Measurements from ENCODE around the gene ULK1. TPM values are rescaled to one million over a fixed set of nuclear protein-coding genes. Genes with fewer than 3 reads are reported as not detected.

The ULK1 gene
- total and polyA plus RNA-seq, 4 donors: 15.4 to 32.8 (median 22.8) TPM

DNA sequence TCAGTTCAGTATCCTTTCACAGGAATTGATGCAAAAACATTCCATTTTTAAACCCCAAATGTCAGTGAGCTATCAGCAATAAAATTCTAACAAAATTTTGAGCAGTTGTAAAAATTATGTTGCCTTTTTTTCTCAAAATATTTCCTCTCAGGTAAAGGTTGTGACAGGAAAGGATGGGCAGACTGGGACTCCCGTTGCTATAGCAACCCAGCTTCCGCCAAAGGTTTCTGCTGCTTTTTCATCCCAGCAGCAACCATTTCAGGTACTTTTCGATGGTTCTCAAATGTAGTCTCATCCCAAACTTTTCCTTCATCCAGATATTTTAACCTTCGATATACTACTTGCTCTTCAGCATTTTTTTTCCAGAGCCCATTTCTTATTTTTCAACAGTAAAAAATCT, 69.0 kb downstream of the ULK1 start:
- ATAC-seq (ENCODE audit: insufficient read depth, low FRiP score) (no peak), DNase-seq (no peak)
- Histone ChIP-seq H3K27me3 (ENCODE audit: control insufficient read depth in 3 of 3, insufficient read depth in 3 of 3, low read length in 2 of 3) (no peaks in the 10 kb centered on the region), H3K9ac (ENCODE audit: insufficient read depth in 1 of 2, low read length in 2 of 2) (no peak overlapping the region), H3K4me1 (ENCODE audit: control insufficient read depth in 5 of 5, insufficient read depth in 5 of 5, low read length in 5 of 5) (peaks cover 0 to 6% (median 0%) of the 10 kb centered on the region in 5 donors), H3K9me3 (ENCODE audit: control insufficient read depth in 4 of 4, insufficient read depth in 3 of 4, low read length in 3 of 4) (no peaks in the 10 kb centered on the region), H3K4me3 (no peak overlapping the region), H3K36me3 (ENCODE audit: control insufficient read depth in 4 of 4, insufficient read depth in 4 of 4, low read length in 4 of 4) (peaks cover 0 to 12% (median 6%) of the 10 kb centered on the region in 4 donors), H3K27ac (ENCODE audit: low read depth in 1 of 2, low read length in 1 of 2) (no peak overlapping the region)
- 81 to 82% methylated on average over 4 of the region's 4 CpGs for WGBS, 2 donors
- TF ChIP-seq, protein P1, sequence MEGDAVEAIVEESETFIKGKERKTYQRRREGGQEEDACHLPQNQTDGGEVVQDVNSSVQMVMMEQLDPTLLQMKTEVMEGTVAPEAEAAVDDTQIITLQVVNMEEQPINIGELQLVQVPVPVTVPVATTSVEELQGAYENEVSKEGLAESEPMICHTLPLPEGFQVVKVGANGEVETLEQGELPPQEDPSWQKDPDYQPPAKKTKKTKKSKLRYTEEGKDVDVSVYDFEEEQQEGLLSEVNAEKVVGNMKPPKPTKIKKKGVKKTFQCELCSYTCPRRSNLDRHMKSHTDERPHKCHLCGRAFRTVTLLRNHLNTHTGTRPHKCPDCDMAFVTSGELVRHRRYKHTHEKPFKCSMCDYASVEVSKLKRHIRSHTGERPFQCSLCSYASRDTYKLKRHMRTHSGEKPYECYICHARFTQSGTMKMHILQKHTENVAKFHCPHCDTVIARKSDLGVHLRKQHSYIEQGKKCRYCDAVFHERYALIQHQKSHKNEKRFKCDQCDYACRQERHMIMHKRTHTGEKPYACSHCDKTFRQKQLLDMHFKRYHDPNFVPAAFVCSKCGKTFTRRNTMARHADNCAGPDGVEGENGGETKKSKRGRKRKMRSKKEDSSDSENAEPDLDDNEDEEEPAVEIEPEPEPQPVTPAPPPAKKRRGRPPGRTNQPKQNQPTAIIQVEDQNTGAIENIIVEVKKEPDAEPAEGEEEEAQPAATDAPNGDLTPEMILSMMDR (IDR thresholded peaks at IDR 0.05; ENCODE audit: control extremely low read depth, extremely low read depth): no peak

DNA sequence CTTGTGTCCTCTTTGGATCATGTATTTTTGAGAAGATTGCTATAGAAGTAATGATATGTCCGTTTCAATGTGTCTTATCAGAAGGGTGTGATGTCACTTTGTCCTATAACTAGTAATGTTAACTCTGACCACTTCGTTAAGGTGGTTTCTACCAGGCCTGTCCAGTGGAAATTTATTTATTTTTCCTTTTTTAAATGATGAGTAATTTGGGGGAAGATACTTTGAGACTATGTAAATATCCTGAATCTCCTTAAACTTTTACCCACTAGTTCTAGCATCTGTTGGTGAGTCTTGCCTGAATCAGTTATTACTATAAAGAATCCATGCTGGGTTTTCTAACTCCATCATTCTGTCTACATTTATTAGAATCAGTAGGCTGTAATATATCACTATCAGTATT, 70.7 kb downstream of the ULK1 start:
- TF ChIP-seq, protein P1 (IDR thresholded peaks at IDR 0.05; ENCODE audit: control extremely low read depth, extremely low read depth): no peak
- Histone ChIP-seq H3K27ac (ENCODE audit: low read depth in 1 of 2, low read length in 1 of 2) (no peak overlapping the region), H3K4me3 (no peak overlapping the region), H3K9ac (ENCODE audit: insufficient read depth in 1 of 2, low read length in 2 of 2) (no peak overlapping the region), H3K9me3 (ENCODE audit: control insufficient read depth in 4 of 4, insufficient read depth in 3 of 4, low read length in 3 of 4) (no peaks in the 10 kb centered on the region), H3K36me3 (ENCODE audit: control insufficient read depth in 4 of 4, insufficient read depth in 4 of 4, low read length in 4 of 4) (peaks cover under 1 to 12% (median 6%) of the 10 kb centered on the region in 4 donors), H3K4me1 (ENCODE audit: control insufficient read depth in 5 of 5, insufficient read depth in 5 of 5, low read length in 5 of 5) (peaks cover 0 to 3% (median 0%) of the 10 kb centered on the region in 5 donors), H3K27me3 (ENCODE audit: control insufficient read depth in 3 of 3, insufficient read depth in 3 of 3, low read length in 2 of 3) (no peaks in the 10 kb centered on the region)
- ATAC-seq (ENCODE audit: insufficient read depth, low FRiP score): no peak
- 79 to 92% methylated on average over 2 of the region's 2 CpGs for WGBS, 2 donors
- DNase-seq: no peak

DNA sequence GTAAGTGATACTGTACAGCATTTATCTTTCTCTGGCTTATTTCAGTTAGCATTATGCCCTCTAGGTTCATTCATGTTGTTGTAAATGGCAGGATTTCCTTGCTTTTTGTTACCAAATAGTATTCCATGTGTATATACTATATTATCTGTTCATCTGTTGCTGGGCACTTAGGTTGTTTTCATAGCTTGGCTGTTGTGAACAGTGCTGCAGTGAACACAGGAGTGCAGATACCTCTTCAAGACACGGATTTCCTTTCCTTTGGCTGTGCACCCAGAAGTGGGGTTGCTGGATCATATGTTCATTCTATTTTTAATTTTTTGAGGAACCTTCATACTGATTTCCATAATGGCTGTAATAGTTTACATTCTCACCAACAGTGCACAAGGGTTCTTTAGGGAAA, 76.8 kb downstream of the ULK1 start:
- DNase-seq (no peak), ATAC-seq (ENCODE audit: insufficient read depth, low FRiP score) (no peak)
- Histone ChIP-seq H3K36me3 (ENCODE audit: control insufficient read depth in 4 of 4, insufficient read depth in 4 of 4, low read length in 4 of 4) (peaks cover 0 to 4% (median 2%) of the 10 kb centered on the region in 4 donors), H3K4me1 (ENCODE audit: control insufficient read depth in 5 of 5, insufficient read depth in 5 of 5, low read length in 5 of 5) (peaks cover 0 to 11% (median 0%) of the 10 kb centered on the region in 5 donors), H3K9ac (ENCODE audit: insufficient read depth in 1 of 2, low read length in 2 of 2) (no peak overlapping the region), H3K27ac (ENCODE audit: low read depth in 1 of 2, low read length in 1 of 2) (no peak overlapping the region), H3K4me3 (no peak overlapping the region), H3K27me3 (ENCODE audit: control insufficient read depth in 3 of 3, insufficient read depth in 3 of 3, low read length in 2 of 3) (no peaks in the 10 kb centered on the region), H3K9me3 (ENCODE audit: control insufficient read depth in 4 of 4, insufficient read depth in 3 of 4, low read length in 3 of 4) (no peaks in the 10 kb centered on the region)
- TF ChIP-seq, protein P1 (IDR thresholded peaks at IDR 0.05; ENCODE audit: control extremely low read depth, extremely low read depth): no peak
- 29 to 32% methylated on average over 1 of the region's 1 CpG for WGBS, 2 donors

Small RNA genes lying within 50 kb of the gene (small RNA-seq; reads per million reads assigned to genes)
- gene AC131009.3 (ENCODE audit: low replicate concordance): not detected

Other genes starting within 250 kb of the ULK1 start
- 10 to 100 TPM; 45.3 to 49.9 TPM for gene SFSWAP, start 183.5 kb upstream of the ULK1 start, total RNA-seq
- 10 to 100 TPM; 23.3 to 34.7 TPM for gene SFSWAP, start 183.5 kb upstream of the ULK1 start, polyA plus RNA-seq
- 1 to 10 TPM; 1.7 to 4.6 TPM for gene MMP17, start 66.2 kb upstream of the ULK1 start, total RNA-seq
- 1 to 10 TPM; 3.3 to 5.6 TPM for gene MMP17, start 66.2 kb upstream of the ULK1 start, polyA plus RNA-seq
- gene PUS1, start 34.7 kb downstream of the ULK1 start, total RNA-seq: 10 to 100 TPM in 1 of 2 donors, 1 to 10 TPM in 1; 6.8 to 30.9 TPM
- gene PUS1, start 34.7 kb downstream of the ULK1 start, polyA plus RNA-seq: 10 to 100 TPM; 28.6 to 35.6 TPM
- 10 to 100 TPM; 35.5 to 47.8 TPM for gene EP400, start 55.3 kb downstream of the ULK1 start, total RNA-seq
- 10 to 100 TPM; 11.4 to 16.0 TPM for gene EP400, start 55.3 kb downstream of the ULK1 start, polyA plus RNA-seq
- gene DDX51, start 249.7 kb downstream of the ULK1 start, total RNA-seq: 10 to 100 TPM; 15.0 to 18.9 TPM
- gene DDX51, start 249.7 kb downstream of the ULK1 start, polyA plus RNA-seq: 10 to 100 TPM; 15.5 to 25.9 TPM
- gene NOC4L, start 249.8 kb downstream of the ULK1 start, total RNA-seq: 10 to 100 TPM in 1 of 2 donors, 1 to 10 TPM in 1; 6.3 to 25.9 TPM
- 10 to 100 TPM; 25.8 to 27.8 TPM for gene NOC4L, start 249.8 kb downstream of the ULK1 start, polyA plus RNA-seq